ENCODE measurements around the gene KIRREL3. TPM values are rescaled to one million over a fixed set of nuclear protein-coding genes. Genes with fewer than 3 reads are reported as not detected.

KIRREL3 gene
- total and polyA plus RNA-seq, 2 of the 4 experiments (the other 2 are of a cell fraction), result 10.9 to 15.9 TPM

GRCh38 chr11:126808836-126809235 lies 191.7 kb downstream of the KIRREL3 start:
- dilution Hi-C loops (cut with HindIII; ENCODE audit: low sequenced_read_pairs, unreplicated experiment) (no loop called here), in situ Hi-C loops (cut with MboI; ENCODE audit: low sequenced_read_pairs) (no loop called here), intact Hi-C loops (cut with micrococcal nuclease) (no loop called here)
- Histone ChIP-seq H3K27ac (ENCODE audit: insufficient read depth, low read length) (no peak overlapping the region), H2BK5ac (ENCODE audit: low read depth, low read length, poor library complexity, severe bottlenecking) (no peak overlapping the region), H3K18ac (ENCODE audit: low read depth, low read length) (no peak overlapping the region), H3K4ac (ENCODE audit: low read depth, low read length) (no peak overlapping the region), H2AK5ac (ENCODE audit: low read depth, low read length) (no peak overlapping the region), H3K56ac (ENCODE audit: extremely low read depth, insufficient read depth, low read length) (no peak overlapping the region), H2AFZ (replicated peaks; ENCODE audit: low read length, poor library complexity) (no peak overlapping the region), H2BK15ac (ENCODE audit: low read depth, low read length) (no peak overlapping the region), H3K9me1 (ENCODE audit: insufficient read depth, low read length) (no peaks in the 10 kb centered on the region; the same call in 1 of the 2 replicates), H4K8ac (ENCODE audit: low read depth in 2 of 2, low read length in 2 of 2) (no peak overlapping the region), H3K79me1 (ENCODE audit: low read depth in 1 of 2, low read length in 2 of 2) (peaks cover 13 to 17% of the 10 kb centered on the region in 2 experiments; a peak in 2 of 4 replicates), H3K36me3 (ENCODE audit: control insufficient read depth, insufficient read depth, low read length) (no peaks in the 10 kb centered on the region), H2BK120ac (ENCODE audit: low read depth, low read length) (no peak overlapping the region), H3K9me3 (ENCODE audit: control insufficient read depth, insufficient read depth, low read length) (no peaks in the 10 kb centered on the region), H3K4me1 (ENCODE audit: control insufficient read depth, insufficient read depth, low read length) (peaks cover 2% of the 10 kb centered on the region; the same call in 1 of the 2 replicates), H4K20me1 (ENCODE audit: insufficient read depth, low read length) (no peaks in the 10 kb centered on the region), H2AK9ac (replicated peaks; ENCODE audit: low read depth, low read length, poor library complexity) (no peak overlapping the region), H4K91ac (ENCODE audit: insufficient read depth, low read depth, low read length) (no peak overlapping the region), H2BK20ac (ENCODE audit: low read depth, low read length) (no peak overlapping the region), H3K23ac (ENCODE audit: low read depth, low read length) (no peak overlapping the region), H3K4me3 (ENCODE audit: insufficient read depth, low read depth, low read length) (no peak overlapping the region), H3K4me2 (ENCODE audit: low read depth, low read length) (no peak overlapping the region), H4K5ac (ENCODE audit: low read depth, low read length) (no peak overlapping the region), H3K9ac (ENCODE audit: low read depth, low read length) (no peak overlapping the region), H3K27me3 (ENCODE audit: control insufficient read depth, insufficient read depth, low read length) (no peaks in the 10 kb centered on the region), H3K14ac (replicated peaks; ENCODE audit: low read depth, low read length) (no peak overlapping the region; the same call in 1 of the 2 replicates)
- peak; percentile 24 for DNase-seq
- BruUV-seq (replicated peaks), result no TSS peak
- ChIA-PET POLR2A (ENCODE audit: unreplicated experiment) (no interaction called here), CTCF (no interaction called here)
- WGBS, 2 experiments (ENCODE audit: extremely low coverage in 2 of 2, insufficient read length in 1 of 2), result no CpG with 5 or more reads among the region's 2 CpGs
- no peak for TF ChIP-seq CHD1 (IDR thresholded peaks at IDR 0.05; ENCODE audit: low read depth, low read length)
- peak; percentile 42; the same call in 1 of the 2 replicates for ATAC-seq (ENCODE audit: low read depth)

All from IMR-90 (cell line).